ENCODE measurements around the gene CD2AP.

CD2AP gene

GRCh38 chr6:47453372-47453936 is 24.1 kb upstream of the CD2AP start:
- no peaks in the 10 kb centered on the region for H3K36me3 Mint-ChIP-seq
- no peaks in the 10 kb centered on the region for H3K9me3 Mint-ChIP-seq (ENCODE audit: low read depth)
- no peak overlapping the region for H3K27ac Mint-ChIP-seq
- no peak overlapping the region for H3K4me3 Mint-ChIP-seq
- no peaks in the 10 kb centered on the region for H3K4me1 Mint-ChIP-seq (ENCODE audit: low read depth)
- no peaks in the 10 kb centered on the region for H3K27me3 Mint-ChIP-seq

GRCh38 chr6:47454713-47455396 is 22.7 kb upstream of the CD2AP start:
- Mint-ChIP-seq H3K27ac (no peak overlapping the region), H3K4me3 (no peak overlapping the region), H3K9me3 (ENCODE audit: low read depth) (no peaks in the 10 kb centered on the region), H3K36me3 (no peaks in the 10 kb centered on the region), H3K4me1 (ENCODE audit: low read depth) (no peaks in the 10 kb centered on the region), H3K27me3 (no peaks in the 10 kb centered on the region)

- no peaks in the 10 kb centered on the region for H3K9me3 Mint-ChIP-seq (ENCODE audit: low read depth)
- H3K36me3 Mint-ChIP-seq = no peaks in the 10 kb centered on the region
- H3K27ac Mint-ChIP-seq = no peak overlapping the region
- no peaks in the 10 kb centered on the region for H3K27me3 Mint-ChIP-seq
- no peaks in the 10 kb centered on the region for H3K4me1 Mint-ChIP-seq (ENCODE audit: low read depth)
- no peak overlapping the region for H3K4me3 Mint-ChIP-seq
These were observed 21.9 kb upstream of the CD2AP start for GRCh38 chr6:47455533-47456209.

GRCh38 chr6:47456536-47456975 is 21.0 kb upstream of the CD2AP start:
- Mint-ChIP-seq H3K4me1 (ENCODE audit: low read depth) (no peaks in the 10 kb centered on the region), H3K9me3 (ENCODE audit: low read depth) (no peaks in the 10 kb centered on the region), H3K4me3 (no peak overlapping the region), H3K27ac (no peak overlapping the region), H3K36me3 (no peaks in the 10 kb centered on the region), H3K27me3 (no peaks in the 10 kb centered on the region)

- no peaks in the 10 kb centered on the region for H3K27me3 Mint-ChIP-seq
- H3K4me3 Mint-ChIP-seq = no peak overlapping the region
- H3K4me1 Mint-ChIP-seq (ENCODE audit: low read depth) = no peaks in the 10 kb centered on the region
- H3K9me3 Mint-ChIP-seq (ENCODE audit: low read depth) = no peaks in the 10 kb centered on the region
- H3K36me3 Mint-ChIP-seq = no peaks in the 10 kb centered on the region
- no peak overlapping the region for H3K27ac Mint-ChIP-seq
These were observed 20.2 kb upstream of the CD2AP start for GRCh38 chr6:47457370-47457769.

- no peaks in the 10 kb centered on the region for H3K9me3 Mint-ChIP-seq (ENCODE audit: low read depth)
These were observed 13.5 kb upstream of the CD2AP start for GRCh38 chr6:47464052-47464451.

GRCh38 chr6:47465117-47465516 is 12.5 kb upstream of the CD2AP start:
- H3K4me1 Mint-ChIP-seq (ENCODE audit: low read depth) = no peaks in the 10 kb centered on the region
- H3K36me3 Mint-ChIP-seq = no peaks in the 10 kb centered on the region
- H3K27ac Mint-ChIP-seq = no peak overlapping the region
- no peaks in the 10 kb centered on the region for H3K9me3 Mint-ChIP-seq (ENCODE audit: low read depth)
- H3K27me3 Mint-ChIP-seq = peaks cover 4% of the 10 kb centered on the region
- H3K4me3 Mint-ChIP-seq = no peak overlapping the region

More at GRCh38 chr6:47464052-47464451, 13.5 kb upstream of the CD2AP start:
- Mint-ChIP-seq H3K4me3 (no peak overlapping the region), H3K36me3 (no peaks in the 10 kb centered on the region), H3K27ac (no peak overlapping the region), H3K4me1 (ENCODE audit: low read depth) (no peaks in the 10 kb centered on the region), H3K27me3 (peaks cover 4% of the 10 kb centered on the region)

- no peaks in the 10 kb centered on the region for H3K9me3 Mint-ChIP-seq (ENCODE audit: low read depth)
- H3K4me1 Mint-ChIP-seq (ENCODE audit: low read depth) = peaks cover 4% of the 10 kb centered on the region
- H3K36me3 Mint-ChIP-seq = no peaks in the 10 kb centered on the region
- H3K4me3 Mint-ChIP-seq = no peak overlapping the region
- no peaks in the 10 kb centered on the region for H3K27me3 Mint-ChIP-seq
- no peak overlapping the region for H3K27ac Mint-ChIP-seq
These were observed 5.7 kb upstream of the CD2AP start for GRCh38 chr6:47471911-47472310.

GRCh38 chr6:47473791-47474346 is 3.7 kb upstream of the CD2AP start:
- no peaks in the 10 kb centered on the region for H3K9me3 Mint-ChIP-seq (ENCODE audit: low read depth)
- no peaks in the 10 kb centered on the region for H3K36me3 Mint-ChIP-seq
- no peak overlapping the region for H3K4me3 Mint-ChIP-seq
- no peak overlapping the region for H3K27ac Mint-ChIP-seq
- no peaks in the 10 kb centered on the region for H3K27me3 Mint-ChIP-seq
- peaks cover 11% of the 10 kb centered on the region for H3K4me1 Mint-ChIP-seq (ENCODE audit: low read depth)

- no peak overlapping the region for H3K27ac Mint-ChIP-seq
- H3K4me1 Mint-ChIP-seq (ENCODE audit: low read depth) = peaks cover 25% of the 10 kb centered on the region
- H3K36me3 Mint-ChIP-seq = no peaks in the 10 kb centered on the region
- H3K27me3 Mint-ChIP-seq = no peaks in the 10 kb centered on the region
- no peaks in the 10 kb centered on the region for H3K9me3 Mint-ChIP-seq (ENCODE audit: low read depth)
- H3K4me3 Mint-ChIP-seq = no peak overlapping the region
These were observed 2.2 kb upstream of the CD2AP start for GRCh38 chr6:47475319-47475816.

- peak overlapping the region; percentile 86 for H3K27ac Mint-ChIP-seq
- H3K27me3 Mint-ChIP-seq = no peaks in the 10 kb centered on the region
- peaks cover 35% of the 10 kb centered on the region for H3K4me1 Mint-ChIP-seq (ENCODE audit: low read depth)
- no peaks in the 10 kb centered on the region for H3K9me3 Mint-ChIP-seq (ENCODE audit: low read depth)
- no peaks in the 10 kb centered on the region for H3K36me3 Mint-ChIP-seq
- H3K4me3 Mint-ChIP-seq = peak overlapping the region; percentile 97
These were observed 650 bp upstream of the CD2AP start for GRCh38 chr6:47476781-47477496.

- peak overlapping the region; percentile 97 for H3K27ac Mint-ChIP-seq
- peaks cover 45% of the 10 kb centered on the region for H3K4me1 Mint-ChIP-seq (ENCODE audit: low read depth)
- peak overlapping the region; percentile 97 for H3K4me3 Mint-ChIP-seq
- no peaks in the 10 kb centered on the region for H3K9me3 Mint-ChIP-seq (ENCODE audit: low read depth)
- H3K36me3 Mint-ChIP-seq = no peaks in the 10 kb centered on the region
- H3K27me3 Mint-ChIP-seq = no peaks in the 10 kb centered on the region
These were observed 897 bp downstream of the CD2AP start for GRCh38 chr6:47478233-47479139.

- Mint-ChIP-seq H3K9me3 (ENCODE audit: low read depth) (no peaks in the 10 kb centered on the region), H3K27ac (peak overlapping the region; percentile 97), H3K27me3 (no peaks in the 10 kb centered on the region), H3K4me3 (peak overlapping the region; percentile 97), H3K36me3 (no peaks in the 10 kb centered on the region), H3K4me1 (ENCODE audit: low read depth) (peaks cover 52% of the 10 kb centered on the region)
These were observed 1.5 kb downstream of the CD2AP start for GRCh38 chr6:47479140-47479508.

- peaks cover 59% of the 10 kb centered on the region for H3K4me1 Mint-ChIP-seq (ENCODE audit: low read depth)
These were observed 2.3 kb downstream of the CD2AP start for GRCh38 chr6:47479874-47480273.

More at GRCh38 chr6:47479874-47480273, 2.3 kb downstream of the CD2AP start:
- no peaks in the 10 kb centered on the region for H3K9me3 Mint-ChIP-seq (ENCODE audit: low read depth)
- H3K27ac Mint-ChIP-seq = peak overlapping the region; percentile 55
- no peaks in the 10 kb centered on the region for H3K36me3 Mint-ChIP-seq
- peak overlapping the region; percentile 97 for H3K4me3 Mint-ChIP-seq
- H3K27me3 Mint-ChIP-seq = no peaks in the 10 kb centered on the region

Data from activated naive CD8-positive, alpha-beta T cell (primary cell).